Measurements from ENCODE around the gene SLC7A14.

Gene SLC7A14

DNA sequence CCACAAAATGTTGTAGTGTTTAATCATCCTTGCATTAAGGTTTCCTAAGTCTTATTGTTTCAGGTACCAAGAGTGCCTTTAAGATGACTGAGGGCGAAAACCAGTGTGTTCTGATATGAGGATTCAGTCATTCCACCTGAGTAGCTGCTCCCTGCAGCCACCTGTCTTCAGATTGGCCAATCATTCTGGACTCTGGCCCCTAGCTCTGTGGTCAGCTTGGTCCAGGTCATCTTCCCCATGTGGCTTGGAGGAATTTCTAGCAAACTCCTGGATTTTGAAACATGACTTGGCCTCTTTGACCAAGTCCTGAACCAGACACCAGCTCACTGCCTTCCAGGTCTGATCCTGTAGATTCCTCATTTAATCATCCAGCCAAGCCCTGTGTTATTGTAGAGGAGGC is 7.8 kb upstream of the SLC7A14 start:
- Histone ChIP-seq H3K9me2 (replicated peaks; ENCODE audit: low read depth, low read length) (no peaks in the 10 kb centered on the region), H3K79me2 (ENCODE audit: insufficient read depth, low read length) (no peaks in the 10 kb centered on the region), H3K9ac (ENCODE audit: low read depth, low read length, poor library complexity, severe bottlenecking) (no peak overlapping the region), H3K4me2 (ENCODE audit: low read depth, low read length, poor library complexity, severe bottlenecking) (no peak overlapping the region), H2AFZ (ENCODE audit: low read length) (no peak overlapping the region), H3K4me3 (ENCODE audit: low read length, poor library complexity, severe bottlenecking) (no peak overlapping the region), H3K36me3 (ENCODE audit: insufficient read depth, low read length) (no peaks in the 10 kb centered on the region), H3K9me3 (ENCODE audit: insufficient read depth, low read depth, low read length) (no peaks in the 10 kb centered on the region), H3F3A (ENCODE audit: low read depth) (no peaks in the 10 kb centered on the region), H3K27me3 (ENCODE audit: insufficient read depth, low read length, poor library complexity, severe bottlenecking) (no peaks in the 10 kb centered on the region), H4K20me1 (ENCODE audit: insufficient read depth, low read length, poor library complexity, severe bottlenecking) (no peaks in the 10 kb centered on the region), H3K4me1 (ENCODE audit: insufficient read depth, low read length, poor library complexity, severe bottlenecking) (no peaks in the 10 kb centered on the region)
- TF ChIP-seq CTCF (conservative IDR thresholded peaks at IDR 0.05; ENCODE audit: low read length) (no peak), EZH2phosphoT487 (IDR thresholded peaks at IDR 0.05; ENCODE audit: borderline replicate concordance) (no peak)

DNA sequence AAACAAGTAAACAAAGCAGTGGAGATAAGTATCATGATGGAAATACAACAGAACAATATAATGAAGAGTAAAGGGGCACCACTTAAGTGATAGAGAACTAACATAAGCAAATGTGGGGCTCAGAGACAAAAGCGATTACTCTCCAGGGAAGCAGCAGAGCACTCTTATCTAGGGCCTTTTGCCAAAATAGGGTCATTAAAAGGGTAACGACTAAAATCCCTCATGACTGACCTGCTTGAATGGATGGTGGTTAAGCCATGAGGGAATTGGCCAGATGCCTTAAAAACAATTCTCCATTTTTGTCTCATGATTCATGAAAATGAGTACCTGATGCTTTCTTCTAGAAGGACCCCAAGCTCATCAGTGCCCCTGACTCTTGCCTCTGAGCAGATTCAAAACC is 3.2 kb upstream of the SLC7A14 start:
- TF ChIP-seq EZH2phosphoT487 (IDR thresholded peaks at IDR 0.05; ENCODE audit: borderline replicate concordance) (no peak), CTCF (conservative IDR thresholded peaks at IDR 0.05; ENCODE audit: low read length) (no peak)
- H3F3A ChIP-seq (ENCODE audit: low read depth), result no peaks in the 10 kb centered on the region
- H3K27me3 ChIP-seq (ENCODE audit: insufficient read depth, low read length, poor library complexity, severe bottlenecking), result no peaks in the 10 kb centered on the region
- no peak overlapping the region for H2AFZ ChIP-seq (ENCODE audit: low read length)
- H3K4me1 ChIP-seq (ENCODE audit: insufficient read depth, low read length, poor library complexity, severe bottlenecking), result no peaks in the 10 kb centered on the region
- no peaks in the 10 kb centered on the region for H3K36me3 ChIP-seq (ENCODE audit: insufficient read depth, low read length)
- H4K20me1 ChIP-seq (ENCODE audit: insufficient read depth, low read length, poor library complexity, severe bottlenecking), result no peaks in the 10 kb centered on the region
- H3K9me2 ChIP-seq (replicated peaks; ENCODE audit: low read depth, low read length), result no peaks in the 10 kb centered on the region
- H3K9ac ChIP-seq (ENCODE audit: low read depth, low read length, poor library complexity, severe bottlenecking), result no peak overlapping the region
- H3K79me2 ChIP-seq (ENCODE audit: insufficient read depth, low read length), result no peaks in the 10 kb centered on the region
- H3K4me2 ChIP-seq (ENCODE audit: low read depth, low read length, poor library complexity, severe bottlenecking), result no peak overlapping the region
- no peaks in the 10 kb centered on the region for H3K9me3 ChIP-seq (ENCODE audit: insufficient read depth, low read depth, low read length)
- no peak overlapping the region for H3K4me3 ChIP-seq (ENCODE audit: low read length, poor library complexity, severe bottlenecking)

GRCh38 chr3:170585008-170585936 is 603 bp downstream of the SLC7A14 start:
- H3K4me1 ChIP-seq (ENCODE audit: insufficient read depth, low read length, poor library complexity, severe bottlenecking), result no peaks in the 10 kb centered on the region
- no peaks in the 10 kb centered on the region for H3F3A ChIP-seq (ENCODE audit: low read depth)
- no peaks in the 10 kb centered on the region for H3K9me2 ChIP-seq (replicated peaks; ENCODE audit: low read depth, low read length)
- H3K4me3 ChIP-seq (ENCODE audit: low read length, poor library complexity, severe bottlenecking), result no peak overlapping the region
- no peak overlapping the region for H3K9ac ChIP-seq (ENCODE audit: low read depth, low read length, poor library complexity, severe bottlenecking)
- H3K27me3 ChIP-seq (ENCODE audit: insufficient read depth, low read length, poor library complexity, severe bottlenecking), result no peaks in the 10 kb centered on the region
- H2AFZ ChIP-seq (ENCODE audit: low read length), result no peak overlapping the region
- H3K4me2 ChIP-seq (ENCODE audit: low read depth, low read length, poor library complexity, severe bottlenecking), result no peak overlapping the region
- H3K79me2 ChIP-seq (ENCODE audit: insufficient read depth, low read length), result no peaks in the 10 kb centered on the region
- no peaks in the 10 kb centered on the region for H3K36me3 ChIP-seq (ENCODE audit: insufficient read depth, low read length)
- TF ChIP-seq CTCF (conservative IDR thresholded peaks at IDR 0.05; ENCODE audit: low read length), result no peak
- no peak for TF ChIP-seq EZH2phosphoT487 (IDR thresholded peaks at IDR 0.05; ENCODE audit: borderline replicate concordance)
- no peaks in the 10 kb centered on the region for H4K20me1 ChIP-seq (ENCODE audit: insufficient read depth, low read length, poor library complexity, severe bottlenecking)
- no peaks in the 10 kb centered on the region for H3K9me3 ChIP-seq (ENCODE audit: insufficient read depth, low read depth, low read length)
